Glutamatergic neuron (in vitro differentiated cells): Measurements from ENCODE around the gene KRTAP1-3. TPM values are rescaled to one million over a fixed set of nuclear protein-coding genes. Genes with fewer than 3 reads are reported as not detected.

Source experiments
- DNase-seq: peaks from one replicate; pipeline ENCODE4 v3.0.0; 2022
- H3K27ac Mint-ChIP-seq: one replicate; pipeline ENCODE4 v1.8.0; 2020; ENCODE audit warnings: mild to moderate bottlenecking, mixed read lengths, inconsistent platforms; ENCODE audit not compliant: unreplicated experiment
- H3K27me3 Mint-ChIP-seq: one replicate; pipeline ENCODE4 v1.8.0; 2020; ENCODE audit warnings: mild to moderate bottlenecking, moderate library complexity, mixed read lengths, inconsistent platforms; ENCODE audit not compliant: unreplicated experiment
- H3K36me3 Mint-ChIP-seq: one replicate; pipeline ENCODE4 v1.8.0; 2020; ENCODE audit warnings: mild to moderate bottlenecking, mixed read lengths, inconsistent platforms; ENCODE audit not compliant: unreplicated experiment
- H3K4me1 Mint-ChIP-seq: one replicate; pipeline ENCODE4 v1.8.0; 2020; ENCODE audit warnings: mild to moderate bottlenecking, low read depth, mixed read lengths, inconsistent platforms; ENCODE audit not compliant: unreplicated experiment
- H3K4me3 Mint-ChIP-seq: one replicate; pipeline ENCODE4 v1.8.0; 2020; ENCODE audit warnings: mild to moderate bottlenecking, mixed read lengths, inconsistent platforms; ENCODE audit not compliant: unreplicated experiment
- H3K9me3 Mint-ChIP-seq: one replicate; pipeline ENCODE4 v1.8.0; 2020; ENCODE audit warnings: mild to moderate bottlenecking, moderate library complexity, mixed read lengths, inconsistent platforms; ENCODE audit not compliant: unreplicated experiment
- CTCF ChIP-seq: fragments of 200-600 bp; sonication (generic); IDR thresholded peaks from one replicate; pipeline ENCODE4 v1.5.0; 2021; ENCODE audit not compliant: partially characterized antibody, unreplicated experiment
- total RNA-seq: library from RNA; stranded (reverse); fragmentation: NEBNext Ultra II Directional; extraction: Animal tissue kit (Norgen Biotek cat#: 25700); gene quantifications from one replicate; pipeline ENCODE4 v1.2.1, GENCODE V29; 2021; ENCODE audit not compliant: unreplicated experiment

The KRTAP1-3 gene
- total RNA-seq, 1 donor from 2014 or later = not detected

GRCh38 chr17:41009301-41009760 lies 25.3 kb downstream of the KRTAP1-3 start:
- Mint-ChIP-seq H3K27me3 (peaks cover 8% of the 10 kb centered on the region), H3K27ac (no peak overlapping the region), H3K4me1 (peaks cover 17% of the 10 kb centered on the region), H3K36me3 (no peaks in the 10 kb centered on the region), H3K9me3 (peaks cover 6% of the 10 kb centered on the region), H3K4me3 (no peak overlapping the region)
- no peak for TF ChIP-seq CTCF
- DNase-seq = no peak

GRCh38 chr17:41008811-41009210 lies 25.9 kb downstream of the KRTAP1-3 start, which contains the start of gene KRTAP3-1:
Gene KRTAP3-1 (minus strand): TSS chr17:41009128. CDS start chr17:41009074, 54 bp downstream.
- Mint-ChIP-seq H3K27ac (peak within 1 kb of the TSS; percentile 81), H3K36me3 (no peaks in the 10 kb centered on the region), H3K4me3 (no peak within 1 kb of the TSS), H3K4me1 (peaks cover 17% of the 10 kb centered on the region), H3K27me3 (peaks cover 8% of the 10 kb centered on the region), H3K9me3 (peaks cover 6% of the 10 kb centered on the region)
- TF ChIP-seq CTCF = no peak
- peak; percentile 47 for DNase-seq

- H3K27ac Mint-ChIP-seq = no peak overlapping the region
- peaks cover 8% of the 10 kb centered on the region for H3K9me3 Mint-ChIP-seq
Observed at GRCh38 chr17:41004397-41004796, 30.3 kb downstream of the KRTAP1-3 start.

GRCh38 chr17:41003926-41004325 lies 30.7 kb downstream of the KRTAP1-3 start:
- Mint-ChIP-seq H3K27me3 (peaks cover 9% of the 10 kb centered on the region), H3K36me3 (no peaks in the 10 kb centered on the region), H3K27ac (no peak overlapping the region), H3K4me3 (no peak overlapping the region), H3K9me3 (peaks cover 10% of the 10 kb centered on the region), H3K4me1 (peaks cover 18% of the 10 kb centered on the region)
- DNase-seq = no peak
- no peak for TF ChIP-seq CTCF

More at GRCh38 chr17:41004397-41004796, 30.3 kb downstream of the KRTAP1-3 start:
- DNase-seq = no peak
- Mint-ChIP-seq H3K27me3 (peaks cover 8% of the 10 kb centered on the region), H3K4me1 (peaks cover 16% of the 10 kb centered on the region), H3K36me3 (no peaks in the 10 kb centered on the region), H3K4me3 (no peak overlapping the region)
- TF ChIP-seq CTCF = no peak

- DNase-seq = no peak
- H3K4me3 Mint-ChIP-seq = no peak overlapping the region
- no peaks in the 10 kb centered on the region for H3K36me3 Mint-ChIP-seq
- peaks cover 6% of the 10 kb centered on the region for H3K9me3 Mint-ChIP-seq
- H3K27me3 Mint-ChIP-seq = peaks cover 5% of the 10 kb centered on the region
- H3K4me1 Mint-ChIP-seq = peaks cover 11% of the 10 kb centered on the region
- no peak overlapping the region for H3K27ac Mint-ChIP-seq
- no peak for TF ChIP-seq CTCF
Observed at GRCh38 chr17:41002814-41003213, 31.9 kb downstream of the KRTAP1-3 start.
